Thyroid gland (tissue), 4 donors: ENCODE measurements around the gene C1QTNF8. TPM values are rescaled to one million over a fixed set of nuclear protein-coding genes. Genes with fewer than 3 reads are reported as not detected.

Experiments
- DNase-seq, 2 donors: peaks; one replicate each; pipeline ENCODE4 v3.0.0-alpha.2; 2019
- H3K27ac ChIP-seq, 3 donors: fragments of 200-600 bp; sonication (generic); 1 replicate in 2 of 3; 2 replicates in 1 of 3; pipeline ENCODE4 v1.5.1; 2016 to 2019; ENCODE audit warnings: mild to moderate bottlenecking in 1 of 3, moderate library complexity in 1 of 3
- H3K27me3 ChIP-seq: fragments of 200-600 bp; sonication (generic); one replicate; pipeline ENCODE4 v1.5.1; 2019
- H3K36me3 ChIP-seq, 2 donors: fragments of 200-600 bp; sonication (generic); one replicate each; pipeline ENCODE4 v1.5.1; 2016 to 2019
- H3K4me1 ChIP-seq, 2 donors: fragments of 200-600 bp; sonication (generic); one replicate each; pipeline ENCODE4 v1.5.1; 2017 to 2019
- H3K4me3 ChIP-seq, 3 donors: fragments of 200-600 bp; sonication (generic); replicated peaks in 1 of 3; 1 replicate in 2 of 3; 2 replicates in 1 of 3; pipeline ENCODE4 v1.5.1; 2016; ENCODE audit warnings: mild to moderate bottlenecking in 1 of 3
- H3K9me3 ChIP-seq: fragments of 200-600 bp; sonication (generic); one replicate; pipeline ENCODE4 v1.5.1; 2017
- POLR2A ChIP-seq, 2 donors: fragments of 450-650 bp; IDR thresholded peaks; one replicate each; pipeline ENCODE4 v1.6.1; 2017; ENCODE audit warnings: antibody characterized with exemption in 2 of 2, mild to moderate bottlenecking in 2 of 2, moderate library complexity in 1 of 2
- WGBS, 2 donors: methylation state at CpG; one replicate each; pipeline ENCODE4 v1.1.5; 2017; 5-methylcytosine and 5-hydroxymethylcytosine counted together
- intact Hi-C: fragments of 100-400 bp; cut with DNase I; formaldehyde crosslinking; loops from one replicate; pipeline ENCODE4 v1.15.1; 2023
- total RNA-seq, 4 donors: library from RNA; depleted of rRNA; stranded (reverse); fragments of >200 nt; gene quantifications; one replicate each; pipeline ENCODE4 v1.2.3, GENCODE V29; 2016
- TF ChIP-seq, protein P1 (sequence below), 6 experiments: fragments of 200-600 bp in 3 of 6; fragments of 450-650 bp in 3 of 6; sonication (generic) in 3 of 6; IDR thresholded peaks; one replicate each; pipeline ENCODE4 v1.5.1; 2016 to 2019; ENCODE audit warnings: antibody characterized with exemption in 6 of 6, mild to moderate bottlenecking in 2 of 6, inconsistent platforms in 1 of 6, moderate library complexity in 1 of 6

Gene C1QTNF8
- total RNA-seq, 4 donors from 2014 or later, result not detected

DNA sequence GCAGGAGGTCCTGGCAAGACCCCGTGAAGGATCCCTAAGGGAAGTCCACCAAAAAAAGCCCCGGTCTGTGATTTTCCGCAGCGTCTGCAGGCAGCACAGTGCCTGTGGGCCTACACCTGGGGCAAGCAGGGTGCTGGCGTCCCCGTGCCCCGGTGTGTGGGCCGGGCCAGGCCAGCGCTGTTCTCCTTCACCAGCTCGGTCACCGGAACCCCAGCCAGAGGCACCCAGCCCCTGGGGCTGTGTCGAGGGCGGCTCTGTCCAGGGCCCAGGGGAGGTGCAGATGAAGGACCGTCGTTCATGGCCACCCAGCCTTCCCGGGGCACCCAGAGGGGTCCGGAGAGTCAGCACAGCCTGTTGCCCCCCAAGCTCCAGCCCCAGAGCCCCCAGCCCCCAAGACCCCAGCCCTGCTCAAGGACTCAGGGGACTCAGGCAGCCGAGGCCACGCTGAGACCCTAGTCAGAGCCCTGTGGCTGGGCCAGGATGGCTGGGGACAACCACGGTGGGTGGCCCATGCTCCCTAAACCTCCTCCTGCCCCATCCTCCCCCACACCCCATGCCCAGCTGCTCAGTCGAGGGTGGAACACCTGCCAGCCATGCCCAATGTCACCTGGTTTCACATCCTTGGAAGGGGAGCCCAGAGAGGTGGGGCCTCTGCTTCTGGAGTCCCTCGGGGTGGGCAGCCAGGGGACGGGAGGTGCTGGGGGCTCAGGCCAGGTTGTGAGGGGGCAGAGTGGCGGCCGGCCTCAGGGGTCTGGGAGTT, 5.7 kb upstream of the C1QTNF8 start:
- H3K4me1 ChIP-seq, result peaks cover 3 to 5% of the 10 kb centered on the region in 2 donors
- TF ChIP-seq, protein P1, sequence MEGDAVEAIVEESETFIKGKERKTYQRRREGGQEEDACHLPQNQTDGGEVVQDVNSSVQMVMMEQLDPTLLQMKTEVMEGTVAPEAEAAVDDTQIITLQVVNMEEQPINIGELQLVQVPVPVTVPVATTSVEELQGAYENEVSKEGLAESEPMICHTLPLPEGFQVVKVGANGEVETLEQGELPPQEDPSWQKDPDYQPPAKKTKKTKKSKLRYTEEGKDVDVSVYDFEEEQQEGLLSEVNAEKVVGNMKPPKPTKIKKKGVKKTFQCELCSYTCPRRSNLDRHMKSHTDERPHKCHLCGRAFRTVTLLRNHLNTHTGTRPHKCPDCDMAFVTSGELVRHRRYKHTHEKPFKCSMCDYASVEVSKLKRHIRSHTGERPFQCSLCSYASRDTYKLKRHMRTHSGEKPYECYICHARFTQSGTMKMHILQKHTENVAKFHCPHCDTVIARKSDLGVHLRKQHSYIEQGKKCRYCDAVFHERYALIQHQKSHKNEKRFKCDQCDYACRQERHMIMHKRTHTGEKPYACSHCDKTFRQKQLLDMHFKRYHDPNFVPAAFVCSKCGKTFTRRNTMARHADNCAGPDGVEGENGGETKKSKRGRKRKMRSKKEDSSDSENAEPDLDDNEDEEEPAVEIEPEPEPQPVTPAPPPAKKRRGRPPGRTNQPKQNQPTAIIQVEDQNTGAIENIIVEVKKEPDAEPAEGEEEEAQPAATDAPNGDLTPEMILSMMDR (IDR thresholded peaks at IDR 0.05), result no peak
- no peak for TF ChIP-seq POLR2A (IDR thresholded peaks at IDR 0.05)
- H3K36me3 ChIP-seq, result no peaks in the 10 kb centered on the region
- H3K27ac ChIP-seq, result no peak overlapping the region
- 54 to 65% methylated on average over 6 to 7 of the region's 25 CpGs for WGBS, 2 donors
- DNase-seq, result no peak
- no peak overlapping the region for H3K4me3 ChIP-seq
- intact Hi-C loops, result no loop called here
- H3K27me3 ChIP-seq, result no peaks in the 10 kb centered on the region
- no peaks in the 10 kb centered on the region for H3K9me3 ChIP-seq

DNA sequence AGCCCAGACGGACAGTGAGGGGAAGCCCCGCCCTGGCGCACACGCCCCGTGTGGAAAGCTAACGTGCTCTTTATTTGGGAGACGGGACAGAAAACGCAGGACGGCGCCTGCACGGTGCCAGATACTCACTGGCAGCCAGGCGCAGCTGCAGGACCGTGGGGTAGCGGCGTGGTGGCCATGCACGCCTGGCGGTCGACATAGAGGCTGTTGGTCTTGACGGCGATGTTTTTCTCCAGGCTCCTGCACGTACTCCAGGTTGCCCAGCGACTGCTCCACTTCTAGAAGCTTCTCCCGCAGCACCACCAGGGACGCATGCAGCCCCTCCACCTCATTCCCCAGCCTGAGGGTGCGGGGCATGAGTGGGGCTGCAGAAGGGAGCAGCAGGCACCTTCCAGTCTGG, 5.1 kb upstream of the C1QTNF8 start:
- H3K27me3 ChIP-seq, result no peaks in the 10 kb centered on the region
- no peak overlapping the region for H3K27ac ChIP-seq
- no peak for DNase-seq
- 31 to 62% methylated on average over 16 to 19 of the region's 25 CpGs for WGBS, 2 donors
- H3K4me3 ChIP-seq, result no peak overlapping the region
- TF ChIP-seq, protein P1 (IDR thresholded peaks at IDR 0.05), result no peak
- TF ChIP-seq POLR2A (IDR thresholded peaks at IDR 0.05), result no peak
- H3K4me1 ChIP-seq, result peaks cover 3 to 5% of the 10 kb centered on the region in 2 donors
- H3K9me3 ChIP-seq, result no peaks in the 10 kb centered on the region
- H3K36me3 ChIP-seq, result no peaks in the 10 kb centered on the region
- intact Hi-C loops, result no loop called here

DNA sequence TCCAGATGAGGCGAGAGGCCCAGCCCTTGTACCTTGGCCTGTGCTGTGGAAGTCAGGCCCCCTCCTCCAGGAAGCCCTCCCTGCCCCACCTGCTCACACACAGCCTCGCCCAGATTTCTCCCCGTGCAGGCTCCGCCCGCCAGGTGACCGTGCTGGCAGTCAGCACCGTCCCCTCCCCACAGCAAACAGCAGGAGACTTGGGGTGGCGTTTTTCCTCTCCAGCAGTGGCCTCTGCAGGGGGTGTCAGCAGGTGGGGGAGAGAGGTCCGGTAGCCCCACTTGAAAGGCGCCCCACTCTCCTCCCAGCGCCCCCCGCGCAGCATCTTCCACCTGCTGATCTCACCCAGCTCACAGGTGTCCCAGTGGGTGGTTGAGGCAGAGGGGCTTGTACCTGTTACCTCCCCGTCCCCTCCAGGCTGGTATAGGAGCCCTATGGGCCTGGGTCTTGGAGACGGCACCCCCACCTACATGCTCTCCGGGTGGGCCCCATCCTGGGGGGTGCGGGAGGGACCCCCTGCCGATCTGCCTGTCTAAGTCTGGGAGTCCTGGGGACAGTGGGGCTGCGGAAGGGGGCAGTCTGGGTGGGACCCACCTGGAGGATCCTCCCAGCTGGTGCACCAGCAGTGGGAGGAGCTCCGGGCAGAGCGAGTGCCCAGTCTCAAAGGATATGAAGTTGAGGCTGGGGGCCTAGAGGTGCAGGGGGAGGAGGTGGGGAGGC, 4.2 kb upstream of the C1QTNF8 start:
- DNase-seq, result no peak
- H3K4me1 ChIP-seq, result peaks cover 3 to 5% of the 10 kb centered on the region in 2 donors
- TF ChIP-seq POLR2A (IDR thresholded peaks at IDR 0.05), result no peak
- TF ChIP-seq, protein P1 (IDR thresholded peaks at IDR 0.05), result no peak
- no peaks in the 10 kb centered on the region for H3K36me3 ChIP-seq
- H3K4me3 ChIP-seq, result no peak overlapping the region
- no peaks in the 10 kb centered on the region for H3K9me3 ChIP-seq
- H3K27ac ChIP-seq, result no peak overlapping the region
- 55 to 56% methylated on average over 4 to 7 of the region's 21 CpGs for WGBS, 2 donors
- intact Hi-C loops, result no loop called here
- H3K27me3 ChIP-seq, result no peaks in the 10 kb centered on the region

DNA sequence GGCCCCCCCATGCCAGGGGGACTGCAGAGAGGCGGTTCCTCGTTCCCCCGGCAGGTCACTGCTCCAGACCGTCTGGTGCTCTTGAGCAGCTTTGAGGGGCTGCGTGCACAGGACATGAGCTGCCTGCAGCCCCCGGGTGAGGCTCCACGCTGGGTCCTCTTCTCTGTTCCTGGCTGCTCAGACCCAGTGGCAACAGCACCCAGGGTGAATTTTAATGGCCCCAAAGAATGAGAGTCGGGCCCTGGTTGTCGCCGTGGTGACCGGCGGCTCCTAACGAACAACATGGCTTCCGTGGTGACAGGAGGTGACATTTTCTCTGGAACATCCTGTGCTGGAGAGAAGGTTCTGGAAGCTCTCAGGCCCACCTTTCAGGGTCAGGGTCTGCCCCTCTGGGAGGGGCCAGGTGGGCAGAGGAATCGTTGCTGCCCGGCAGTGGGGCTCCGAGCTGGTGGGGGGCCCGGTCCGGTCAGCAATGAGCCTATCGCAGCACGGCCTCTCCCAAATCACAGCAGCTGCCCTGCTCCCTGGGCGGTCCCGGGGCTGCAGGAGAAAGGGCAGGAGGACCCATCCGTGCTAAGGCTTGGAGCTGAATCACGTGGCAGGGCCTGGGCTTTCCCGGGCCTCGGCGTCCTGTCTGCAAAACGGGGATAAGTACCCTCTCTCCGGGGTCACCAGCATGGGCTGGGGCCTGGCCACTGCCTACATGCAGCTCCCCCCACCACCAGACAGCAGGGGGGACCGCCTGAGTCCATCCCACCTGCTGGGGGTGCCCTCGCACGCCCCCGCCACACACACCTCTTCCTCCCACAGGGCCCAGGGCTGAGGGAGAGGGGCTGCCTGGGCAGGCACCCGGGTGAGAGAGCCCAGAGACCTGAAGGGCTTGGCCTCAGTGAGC, 3.4 kb upstream of the C1QTNF8 start:
- WGBS, 2 donors, result 15 to 59% methylated on average over 5 to 7 of the region's 35 CpGs

More for the DNA sequence above, 3.4 kb upstream of the C1QTNF8 start:
- no peaks in the 10 kb centered on the region for H3K9me3 ChIP-seq
- no peaks in the 10 kb centered on the region for H3K36me3 ChIP-seq
- no peak for DNase-seq
- H3K4me3 ChIP-seq, result no peak overlapping the region
- TF ChIP-seq, protein P1 (IDR thresholded peaks at IDR 0.05), result no peak
- no peak for TF ChIP-seq POLR2A (IDR thresholded peaks at IDR 0.05)
- peaks cover 3 to 5% of the 10 kb centered on the region in 2 donors for H3K4me1 ChIP-seq
- intact Hi-C loops, result no loop called here
- H3K27me3 ChIP-seq, result no peaks in the 10 kb centered on the region
- no peak overlapping the region for H3K27ac ChIP-seq
